PC-9 (cell line): ENCODE results near the gene OR6Q1. TPM values are rescaled to one million over a fixed set of nuclear protein-coding genes. Genes with fewer than 3 reads are reported as not detected.

Source experiments
- BruUV-seq: library from RNA; stranded (reverse); fragments of 400-500 nt; replicated peaks from 2 replicates; lab custom pipeline; 2021; lab: Mats Ljungman, UMichigan
- CTCF ChIA-PET: fragments of 300-600 bp; sonication (Branson Sonifier 250); formaldehyde crosslinking; loops from one replicate; lab custom pipeline; 2022; ENCODE audit warnings: antibody characterized with exemption; lab: Charles Lee
- POLR2A ChIA-PET: fragments of 300-600 bp; sonication (Branson Sonifier 250); formaldehyde crosslinking; loops from one replicate; lab custom pipeline; 2022; ENCODE audit warnings: antibody characterized with exemption; ENCODE audit not compliant: unreplicated experiment; lab: Charles Lee
- DNase-seq, 2 experiments: peaks; one replicate each; pipeline versions ENCODE4 v3.0.0 to v3.0.0-alpha.2; 2015 to 2022; ENCODE audit warnings: mixed read lengths in 1 of 2
- H2AFZ ChIP-seq: fragments of 200-600 bp; sonication (generic); 2 replicates; pipeline ENCODE4 v1.8.1; 2017; ENCODE audit warnings: antibody characterized with exemption
- H3F3A ChIP-seq: fragments of 200-600 bp; sonication (generic); 2 replicates; pipeline ENCODE4 v1.8.1; 2017; ENCODE audit warnings: antibody characterized with exemption, mild to moderate bottlenecking, low read depth; ENCODE audit not compliant: insufficient read depth
- H3K27ac ChIP-seq: fragments of 200-600 bp; sonication (generic); 2 replicates; pipeline ENCODE4 v1.6.1; 2016; ENCODE audit warnings: mixed run types
- H3K27me3 ChIP-seq: fragments of 200-600 bp; sonication (generic); 2 replicates; pipeline ENCODE4 v1.6.1; 2016; ENCODE audit warnings: low read depth, mixed run types; ENCODE audit not compliant: insufficient read depth
- H3K36me3 ChIP-seq: fragments of 200-600 bp; sonication (generic); 2 replicates; pipeline ENCODE4 v1.6.1; 2016; ENCODE audit warnings: low read depth, mixed run types
- H3K4me1 ChIP-seq: fragments of 200-600 bp; sonication (generic); replicated peaks from 2 replicates; pipeline ENCODE4 v1.6.1; 2016; ENCODE audit warnings: mixed run types; ENCODE audit not compliant: insufficient read depth
- H3K4me2 ChIP-seq: fragments of 200-600 bp; sonication (generic); 2 replicates; pipeline ENCODE4 v1.6.1; 2017; ENCODE audit warnings: mixed run types
- H3K4me3 ChIP-seq: fragments of 200-600 bp; sonication (generic); 2 replicates; pipeline ENCODE4 v1.6.1; 2016; ENCODE audit warnings: mixed run types
- H3K79me2 ChIP-seq: fragments of 200-600 bp; sonication (generic); 2 replicates; pipeline ENCODE4 v1.6.1; 2017; ENCODE audit warnings: low read depth, mixed run types
- H3K9me2 ChIP-seq: fragments of 200-600 bp; sonication (generic); 2 replicates; pipeline ENCODE4 v1.8.1; 2017; ENCODE audit warnings: mild to moderate bottlenecking; ENCODE audit not compliant: insufficient read depth
- H3K9me3 ChIP-seq: fragments of 200-600 bp; sonication (generic); 2 replicates; pipeline ENCODE4 v1.8.1; 2016; ENCODE audit warnings: low read depth; ENCODE audit not compliant: insufficient read depth
- H4K20me1 ChIP-seq: fragments of 200-600 bp; sonication (generic); 2 replicates; pipeline ENCODE4 v1.8.1; 2017; ENCODE audit not compliant: insufficient read depth
- EZH2 ChIP-seq: fragments of 200-600 bp; sonication (generic); IDR thresholded peaks from 2 replicates; pipeline ENCODE4 v1.8.0; 2017; ENCODE audit warnings: antibody characterized with exemption, low read depth
- intact Hi-C: fragments of 100-400 bp; cut with micrococcal nuclease; formaldehyde crosslinking; loops from one replicate; pipeline ENCODE4 v1.10.0; 2022; ENCODE audit not compliant: unreplicated experiment
- total RNA-seq: library from RNA; stranded (reverse); gene quantifications from 2 replicates; pipeline ENCODE4 v1.2.3, GENCODE V29; 2021
- TF ChIP-seq, protein P1 (sequence below): fragments of 200-600 bp; sonication (generic); conservative IDR thresholded peaks from 2 replicates; pipeline ENCODE4 v1.6.1; 2017; ENCODE audit warnings: mixed run types, antibody characterized with exemption, mild to moderate bottlenecking, moderate library complexity

OR6Q1 gene
- total RNA-seq, 1 experiment from 2014 or later = not detected

DNA sequence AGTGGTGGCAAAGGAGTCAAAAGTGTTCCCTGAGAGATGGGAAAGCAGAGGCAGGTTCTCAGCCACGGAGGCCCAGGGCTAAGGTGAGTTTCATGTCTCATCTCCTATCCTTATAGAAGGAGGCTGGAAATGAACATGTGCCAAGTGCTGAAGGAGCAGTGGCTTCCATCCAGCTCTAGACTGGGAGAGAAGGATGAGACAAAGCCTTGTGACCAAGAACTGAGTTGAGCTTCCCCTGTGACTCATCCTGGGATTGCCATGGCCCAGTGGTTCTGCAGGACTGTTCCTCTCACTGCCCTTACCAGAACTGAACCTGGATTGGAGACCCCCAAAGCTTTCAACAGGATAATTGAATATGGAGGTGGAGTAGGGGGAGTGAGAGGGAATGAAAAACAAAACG lies 23.8 kb upstream of the OR6Q1 start:
- Histone ChIP-seq H3F3A (no peaks in the 10 kb centered on the region), H3K9me2 (no peaks in the 10 kb centered on the region), H3K9me3 (no peaks in the 10 kb centered on the region), H3K79me2 (no peaks in the 10 kb centered on the region), H3K27me3 (peaks cover 8% of the 10 kb centered on the region; the same call in 1 of the 2 replicates), H3K4me1 (no peaks in the 10 kb centered on the region), H3K27ac (no peak overlapping the region), H4K20me1 (no peaks in the 10 kb centered on the region), H3K4me2 (no peak overlapping the region), H3K4me3 (no peak overlapping the region), H2AFZ (no peak overlapping the region), H3K36me3 (no peaks in the 10 kb centered on the region)
- intact Hi-C loops = no loop called here
- BruUV-seq = no TSS peak
- DNase-seq = no peak
- TF ChIP-seq EZH2 = no peak
- TF ChIP-seq, protein P1, sequence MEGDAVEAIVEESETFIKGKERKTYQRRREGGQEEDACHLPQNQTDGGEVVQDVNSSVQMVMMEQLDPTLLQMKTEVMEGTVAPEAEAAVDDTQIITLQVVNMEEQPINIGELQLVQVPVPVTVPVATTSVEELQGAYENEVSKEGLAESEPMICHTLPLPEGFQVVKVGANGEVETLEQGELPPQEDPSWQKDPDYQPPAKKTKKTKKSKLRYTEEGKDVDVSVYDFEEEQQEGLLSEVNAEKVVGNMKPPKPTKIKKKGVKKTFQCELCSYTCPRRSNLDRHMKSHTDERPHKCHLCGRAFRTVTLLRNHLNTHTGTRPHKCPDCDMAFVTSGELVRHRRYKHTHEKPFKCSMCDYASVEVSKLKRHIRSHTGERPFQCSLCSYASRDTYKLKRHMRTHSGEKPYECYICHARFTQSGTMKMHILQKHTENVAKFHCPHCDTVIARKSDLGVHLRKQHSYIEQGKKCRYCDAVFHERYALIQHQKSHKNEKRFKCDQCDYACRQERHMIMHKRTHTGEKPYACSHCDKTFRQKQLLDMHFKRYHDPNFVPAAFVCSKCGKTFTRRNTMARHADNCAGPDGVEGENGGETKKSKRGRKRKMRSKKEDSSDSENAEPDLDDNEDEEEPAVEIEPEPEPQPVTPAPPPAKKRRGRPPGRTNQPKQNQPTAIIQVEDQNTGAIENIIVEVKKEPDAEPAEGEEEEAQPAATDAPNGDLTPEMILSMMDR = no peak
- CTCF ChIA-PET = no interaction called here
- POLR2A ChIA-PET = no interaction called here

DNA sequence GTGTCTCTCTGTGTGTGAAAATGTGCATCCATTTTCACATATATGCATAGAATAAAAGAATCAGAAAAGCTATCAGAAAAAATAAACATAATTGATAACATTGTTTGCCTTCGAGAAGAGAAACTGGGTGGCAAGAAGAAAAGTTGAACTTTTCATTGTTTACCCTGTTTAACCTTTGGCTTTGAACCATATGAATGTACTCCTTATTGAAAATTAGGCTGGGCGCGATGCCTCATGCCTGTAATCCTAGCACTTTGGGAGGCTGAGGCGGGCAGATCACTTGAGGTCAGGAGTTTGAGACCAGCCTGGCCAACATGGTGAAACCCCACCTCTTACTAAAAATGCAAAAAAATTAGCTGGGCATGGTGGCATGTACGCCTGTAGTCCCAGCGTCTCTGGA lies 19.0 kb upstream of the OR6Q1 start:
- H3K9me2 ChIP-seq = peaks cover 3% of the 10 kb centered on the region
- H3K4me3 ChIP-seq = no peak overlapping the region
- DNase-seq = no peak
- H3K4me1 ChIP-seq = no peaks in the 10 kb centered on the region
- BruUV-seq = no TSS peak
- no peaks in the 10 kb centered on the region for H3K36me3 ChIP-seq
- ChIA-PET CTCF (no interaction called here), POLR2A (interaction anchor here (0.6 kb wide), 1 partner anchor 115 kb away, joined by 3 read pairs; no protein-coding TSS in a partner anchor)
- no peaks in the 10 kb centered on the region for H3F3A ChIP-seq
- H3K79me2 ChIP-seq = no peaks in the 10 kb centered on the region
- H3K27ac ChIP-seq = no peak overlapping the region
- no peak overlapping the region for H3K4me2 ChIP-seq
- TF ChIP-seq, protein P1 = no peak
- TF ChIP-seq EZH2 = no peak
- H3K9me3 ChIP-seq = no peaks in the 10 kb centered on the region
- H4K20me1 ChIP-seq = no peaks in the 10 kb centered on the region
- H3K27me3 ChIP-seq = no peaks in the 10 kb centered on the region
- no peak overlapping the region for H2AFZ ChIP-seq
- intact Hi-C loops = no loop called here

DNA sequence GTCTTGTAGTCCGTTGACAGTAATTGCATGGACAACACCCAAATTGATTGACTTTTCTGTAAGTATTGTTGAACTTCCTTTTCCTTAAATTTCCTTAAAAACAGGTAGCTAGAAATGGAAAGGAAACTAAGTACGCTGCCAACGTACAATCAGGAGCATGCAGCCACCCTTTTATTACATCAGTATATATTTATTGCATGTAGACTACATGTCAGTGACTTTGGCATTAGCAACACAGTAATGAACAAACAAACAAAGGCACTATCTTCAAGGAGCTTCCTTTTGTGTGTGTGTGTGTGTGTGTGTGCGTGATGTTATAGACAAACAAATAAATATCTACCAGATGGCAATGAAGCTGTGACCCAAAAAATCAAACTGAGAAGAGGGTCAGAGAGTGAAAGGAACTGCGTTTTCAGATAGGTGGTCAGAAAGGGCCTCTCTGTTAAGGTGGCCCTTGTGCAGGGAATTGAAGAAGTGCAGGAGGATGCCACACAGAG lies 7.3 kb upstream of the OR6Q1 start, which contains the start of gene OR9Q1:
TSS of gene OR9Q1 (plus strand) at position 447 of the 497 bp plus-strand sequence. CDS start 155,564 bp downstream, outside the sequence.
- intact Hi-C loops = no loop called here
- no peak within 1 kb of the TSS for H3K27ac ChIP-seq
- POLR2A ChIA-PET = no interaction called here
- no peak within 1 kb of the TSS for H3K4me2 ChIP-seq
- CTCF ChIA-PET = no interaction called here
- H2AFZ ChIP-seq = no peak within 1 kb of the TSS
- no peaks in the 10 kb centered on the region for H3K9me2 ChIP-seq
- no peak for DNase-seq
- no peaks in the 10 kb centered on the region for H3K9me3 ChIP-seq
- no peaks in the 10 kb centered on the region for H3K4me1 ChIP-seq
- H3K36me3 ChIP-seq = no peaks in the 10 kb centered on the region
- BruUV-seq = no TSS peak
- H3K79me2 ChIP-seq = no peaks in the 10 kb centered on the region
- H3K27me3 ChIP-seq = 0 out of 2 replicates have a peak, but pooled peaks cover 6% of the 10 kb centered on the region
- no peak for TF ChIP-seq EZH2
- TF ChIP-seq, protein P1 = no peak
- no peaks in the 10 kb centered on the region for H3F3A ChIP-seq
- H3K4me3 ChIP-seq = no peak within 1 kb of the TSS
- H4K20me1 ChIP-seq = no peaks in the 10 kb centered on the region
